Activated T-helper 2 cell treated with anti-CD3 and anti-CD28 coated beads, Interferon-gamma antibody, Interleukin-2, Interleukin-4, amounts not matched to agents 10 μg/mL and 5 μg/mL and 100 μg/mL, durations not matched to agents 14 hours and 24 hours and 36 hours (primary cell): Measurements from ENCODE around the gene SLC6A6. TPM values are rescaled to one million over a fixed set of nuclear protein-coding genes. Genes with fewer than 3 reads are reported as not detected.

Experiments
- DNase-seq: peaks from one replicate; pipeline ENCODE4 v3.0.0; 2021; ENCODE audit warnings: low spot score
- H3K27ac Mint-ChIP-seq: one replicate; pipeline ENCODE4 v1.8.0; 2021; ENCODE audit warnings: mixed read lengths
- H3K27me3 Mint-ChIP-seq: one replicate; pipeline ENCODE4 v1.8.0; 2021; ENCODE audit warnings: low read depth, mixed read lengths
- H3K36me3 Mint-ChIP-seq: one replicate; pipeline ENCODE4 v1.8.0; 2021; ENCODE audit warnings: low read depth, mixed read lengths
- H3K4me1 Mint-ChIP-seq: one replicate; pipeline ENCODE4 v1.8.0; 2021; ENCODE audit warnings: low read depth, mixed read lengths
- H3K4me3 Mint-ChIP-seq: one replicate; pipeline ENCODE4 v1.8.0; 2021; ENCODE audit warnings: low read depth, mild to moderate bottlenecking, moderate library complexity, mixed read lengths
- H3K9me3 Mint-ChIP-seq: one replicate; pipeline ENCODE4 v1.8.0; 2021; ENCODE audit warnings: mixed read lengths
- intact Hi-C: fragments of 100-400 bp; cut with micrococcal nuclease; formaldehyde crosslinking; loops from one replicate; pipeline ENCODE4 v1.15.1; 2023
- total RNA-seq: library from RNA; stranded (reverse); gene quantifications from 2 replicates; pipeline ENCODE4 v1.2.3, GENCODE V29; 2022

Gene SLC6A6
- total RNA-seq, 1 donor from 2014 or later = 55.8 TPM

DNA sequence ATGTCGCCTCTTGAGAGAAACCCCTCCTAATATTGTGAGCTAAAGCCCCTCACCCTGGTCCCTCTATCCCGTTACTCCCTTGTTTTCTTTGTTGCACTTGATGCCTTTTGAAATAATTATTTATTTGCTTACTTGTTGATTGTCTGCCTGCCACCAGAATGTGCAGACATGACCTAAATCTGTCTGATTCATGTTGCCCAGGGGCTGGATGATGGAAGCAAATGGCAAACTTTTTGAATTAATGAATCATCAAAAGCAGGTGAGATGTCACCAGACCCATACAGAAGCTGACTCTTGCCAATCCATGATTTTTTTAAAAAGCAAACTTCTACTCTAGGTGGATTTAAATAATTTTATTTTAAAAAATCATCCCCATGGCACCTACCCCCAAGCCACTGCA lies 88.4 kb downstream of the SLC6A6 start:
- Mint-ChIP-seq H3K9me3 (no peaks in the 10 kb centered on the region), H3K4me3 (no peak overlapping the region), H3K36me3 (peaks cover 3% of the 10 kb centered on the region), H3K4me1 (no peaks in the 10 kb centered on the region), H3K27me3 (no peaks in the 10 kb centered on the region), H3K27ac (no peak overlapping the region)
- intact Hi-C loops = no loop called here
- DNase-seq = no peak

DNA sequence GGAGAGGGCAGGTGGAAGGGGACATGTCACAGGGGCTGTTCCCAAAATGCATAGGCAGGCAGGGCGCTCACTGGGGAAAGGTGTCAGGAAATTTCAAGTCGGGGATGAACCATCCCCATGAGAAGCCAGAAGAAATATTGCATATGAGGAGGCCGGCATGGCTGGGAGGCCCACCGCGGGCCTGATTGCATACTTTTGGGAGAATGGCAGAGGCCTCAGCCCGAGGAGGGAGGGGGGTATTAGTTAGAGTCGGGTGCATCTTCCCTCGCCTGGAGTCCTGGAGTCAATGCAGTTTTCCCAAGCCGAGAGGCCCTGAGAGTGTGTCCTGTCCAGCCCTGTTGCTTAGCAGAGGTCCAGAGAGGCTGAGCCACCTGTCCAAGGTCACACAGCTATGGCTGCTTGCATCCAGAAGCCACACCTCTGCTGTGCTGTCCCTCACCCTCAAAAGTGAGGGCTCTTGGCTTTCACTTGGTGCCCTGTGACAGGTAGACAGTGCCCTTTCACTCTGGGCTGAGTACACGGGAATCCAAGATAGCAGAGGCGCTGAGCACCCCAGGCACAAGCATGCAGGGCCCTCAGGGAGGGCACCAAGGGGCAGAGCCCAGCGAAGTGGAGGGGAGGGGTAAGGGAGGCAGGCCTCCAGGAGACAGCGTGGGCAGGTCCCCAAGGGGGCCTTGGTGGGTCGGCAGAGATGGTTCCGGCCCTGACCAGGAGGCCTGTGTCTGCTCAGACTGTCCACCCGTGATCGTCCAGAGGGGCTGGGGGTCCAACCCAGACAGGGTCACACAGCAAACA lies 89.2 kb downstream of the SLC6A6 start:
- Mint-ChIP-seq H3K36me3 (peaks cover 3% of the 10 kb centered on the region), H3K27me3 (no peaks in the 10 kb centered on the region), H3K4me1 (no peaks in the 10 kb centered on the region), H3K4me3 (no peak overlapping the region), H3K27ac (no peak overlapping the region), H3K9me3 (no peaks in the 10 kb centered on the region)
- intact Hi-C loops = no loop called here
- DNase-seq = no peak

DNA sequence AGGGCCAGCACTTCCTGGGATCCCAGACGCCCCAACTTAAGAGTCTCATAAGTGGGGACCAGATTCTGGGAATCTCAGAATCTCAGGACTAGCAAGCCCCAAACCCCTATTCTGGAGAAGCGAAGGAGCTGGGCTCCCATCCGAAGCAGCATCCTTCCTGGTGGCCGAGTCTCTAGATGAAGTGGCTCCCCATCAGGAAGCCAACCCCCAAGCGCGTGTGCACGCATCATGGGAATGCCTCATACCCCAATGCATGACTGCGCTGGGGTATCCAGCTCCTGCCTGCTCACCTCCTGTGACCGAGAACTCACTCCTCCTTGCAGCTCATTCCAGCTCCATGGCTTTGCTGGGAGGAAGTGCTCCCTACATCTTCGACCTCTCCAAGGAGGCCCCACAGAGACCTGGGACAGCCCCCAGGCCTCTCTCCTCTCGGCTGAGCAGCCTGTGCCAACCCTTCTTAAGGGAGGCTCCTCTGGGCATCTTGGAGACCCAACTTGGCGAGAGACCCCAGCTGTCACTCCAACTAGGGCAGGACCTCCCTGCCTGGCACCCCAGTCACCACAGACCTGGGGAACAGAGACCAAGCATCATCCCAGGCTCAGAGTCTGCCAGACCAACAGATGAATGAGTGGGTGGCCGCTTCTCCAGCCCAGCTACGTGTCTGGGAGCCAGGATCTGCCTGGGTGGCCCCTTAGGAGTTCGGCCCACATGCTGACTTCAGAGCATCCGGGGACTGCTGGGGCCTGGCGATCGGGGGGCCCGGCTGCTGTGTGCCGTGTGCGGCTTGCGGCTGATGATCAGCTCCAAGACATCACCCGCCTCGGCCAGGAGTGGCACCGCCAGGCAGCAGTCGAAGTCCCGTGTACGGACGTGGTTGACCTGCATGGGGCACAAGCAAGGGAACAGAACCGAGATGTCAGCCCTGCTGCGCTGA lies 90.8 kb downstream of the SLC6A6 start:
- H3K4me1 Mint-ChIP-seq = no peaks in the 10 kb centered on the region
- no peak for DNase-seq
- no peak overlapping the region for H3K27ac Mint-ChIP-seq
- H3K9me3 Mint-ChIP-seq = no peaks in the 10 kb centered on the region
- no peaks in the 10 kb centered on the region for H3K36me3 Mint-ChIP-seq
- intact Hi-C loops = no loop called here
- no peaks in the 10 kb centered on the region for H3K27me3 Mint-ChIP-seq
- H3K4me3 Mint-ChIP-seq = no peak overlapping the region

DNA sequence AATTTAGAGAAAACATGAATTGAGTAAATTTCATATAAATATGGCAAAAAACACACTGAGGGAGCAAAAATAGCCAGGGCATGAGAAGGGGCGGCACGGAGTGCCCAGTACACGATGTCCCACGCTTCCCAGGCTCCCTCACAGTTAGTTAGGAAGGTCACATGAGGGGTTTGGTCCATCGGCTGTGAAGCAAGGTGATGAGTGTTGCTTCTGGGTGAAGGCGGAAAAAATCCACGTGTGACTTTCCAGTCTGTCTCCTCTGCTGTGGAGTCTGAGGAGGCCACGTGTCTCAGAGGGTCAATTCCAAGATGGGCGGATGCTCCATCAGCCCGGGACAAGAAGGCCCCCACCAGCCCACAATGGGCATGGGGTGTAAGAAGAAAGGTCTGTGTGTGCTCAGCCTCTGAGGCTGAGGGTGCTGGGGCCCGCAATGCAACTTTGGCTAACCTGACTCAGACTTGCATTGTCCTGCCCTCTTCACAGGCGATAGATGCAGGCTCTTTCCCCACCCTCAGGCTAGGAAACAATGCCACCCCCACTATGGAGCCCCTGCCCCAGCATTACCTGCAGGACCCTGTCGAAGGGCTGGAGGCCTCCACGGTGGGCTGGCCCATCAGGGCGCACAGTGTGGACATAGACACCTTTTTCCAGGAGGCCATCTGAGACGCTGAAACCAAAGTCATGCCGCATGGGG lies 92.0 kb downstream of the SLC6A6 start:
- Mint-ChIP-seq H3K4me3 (no peak overlapping the region), H3K9me3 (no peaks in the 10 kb centered on the region), H3K36me3 (no peaks in the 10 kb centered on the region), H3K27me3 (no peaks in the 10 kb centered on the region), H3K27ac (no peak overlapping the region), H3K4me1 (no peaks in the 10 kb centered on the region)
- no peak for DNase-seq
- intact Hi-C loops = no loop called here

DNA sequence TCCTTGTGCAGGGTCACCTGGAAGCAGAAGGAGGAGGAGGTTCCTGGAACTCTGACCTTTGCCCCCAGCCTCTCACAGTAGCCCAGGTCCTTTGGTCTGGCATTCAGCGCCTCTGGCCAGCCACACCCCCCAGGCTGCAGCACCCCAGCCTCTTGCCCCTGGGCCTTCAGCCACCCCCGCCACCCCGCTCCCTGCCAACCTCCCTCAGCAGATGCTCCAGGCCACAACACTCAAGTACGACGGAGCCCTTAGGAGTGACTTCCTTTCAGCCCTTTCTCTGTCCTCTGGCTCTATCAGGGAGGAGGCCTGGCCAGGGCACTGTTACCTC lies 92.5 kb downstream of the SLC6A6 start:
- Mint-ChIP-seq H3K4me3 (no peak overlapping the region), H3K9me3 (no peaks in the 10 kb centered on the region), H3K27me3 (peaks cover under 1% of the 10 kb centered on the region), H3K36me3 (no peaks in the 10 kb centered on the region), H3K27ac (no peak overlapping the region), H3K4me1 (no peaks in the 10 kb centered on the region)
- DNase-seq = no peak
- intact Hi-C loops = no loop called here

DNA sequence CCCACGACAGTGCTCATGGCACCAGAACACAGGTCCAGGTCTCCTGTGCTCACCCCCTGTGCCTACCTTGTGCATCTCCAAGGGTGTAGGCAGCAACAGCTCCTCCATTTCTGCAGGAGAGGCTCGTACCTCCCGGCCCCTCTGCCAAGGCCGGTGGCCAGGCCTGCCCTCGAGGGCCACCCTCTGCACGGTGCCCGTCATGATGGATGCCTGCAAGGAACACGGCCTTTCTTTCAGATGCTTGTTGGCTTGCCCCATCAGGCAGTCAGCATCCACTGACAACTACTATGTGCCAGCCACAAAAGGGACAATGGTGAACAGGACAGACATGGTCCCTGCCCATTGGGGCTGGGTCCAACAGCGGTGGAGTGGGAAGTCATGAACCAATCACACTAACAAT lies 93.9 kb downstream of the SLC6A6 start:
- H3K36me3 Mint-ChIP-seq = no peaks in the 10 kb centered on the region

DNA sequence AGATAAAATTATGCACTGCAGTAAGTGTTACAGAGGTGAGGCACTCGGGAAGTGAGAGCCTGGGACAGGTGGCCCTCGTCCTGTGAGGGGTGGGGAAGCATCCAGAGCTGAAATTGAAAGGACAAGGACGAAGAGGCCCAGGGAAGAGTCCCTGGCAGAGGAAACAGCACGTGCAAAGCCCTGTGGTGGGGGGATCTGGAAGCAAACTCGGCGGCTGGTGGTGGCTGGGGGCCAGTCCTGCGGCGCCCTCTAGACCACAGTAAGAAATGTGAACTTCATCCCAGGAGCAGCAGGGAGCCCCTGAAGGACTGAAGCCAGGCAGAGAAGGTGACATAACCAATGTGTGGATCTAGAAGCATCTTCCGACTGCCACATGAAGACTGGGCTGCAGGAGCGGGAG lies 94.9 kb downstream of the SLC6A6 start:
- peaks cover 5% of the 10 kb centered on the region for H3K27me3 Mint-ChIP-seq
- H3K4me1 Mint-ChIP-seq = no peaks in the 10 kb centered on the region
- no peak for DNase-seq
- H3K4me3 Mint-ChIP-seq = no peak overlapping the region
- H3K9me3 Mint-ChIP-seq = peaks cover 16% of the 10 kb centered on the region
- H3K27ac Mint-ChIP-seq = no peak overlapping the region
- H3K36me3 Mint-ChIP-seq = no peaks in the 10 kb centered on the region
- intact Hi-C loops = no loop called here

More for the DNA sequence above, 93.9 kb downstream of the SLC6A6 start:
- intact Hi-C loops = no loop called here
- H3K4me1 Mint-ChIP-seq = no peaks in the 10 kb centered on the region
- no peak overlapping the region for H3K4me3 Mint-ChIP-seq
- DNase-seq = no peak
- peaks cover 5% of the 10 kb centered on the region for H3K27me3 Mint-ChIP-seq
- H3K9me3 Mint-ChIP-seq = peaks cover 7% of the 10 kb centered on the region
- no peak overlapping the region for H3K27ac Mint-ChIP-seq

DNA sequence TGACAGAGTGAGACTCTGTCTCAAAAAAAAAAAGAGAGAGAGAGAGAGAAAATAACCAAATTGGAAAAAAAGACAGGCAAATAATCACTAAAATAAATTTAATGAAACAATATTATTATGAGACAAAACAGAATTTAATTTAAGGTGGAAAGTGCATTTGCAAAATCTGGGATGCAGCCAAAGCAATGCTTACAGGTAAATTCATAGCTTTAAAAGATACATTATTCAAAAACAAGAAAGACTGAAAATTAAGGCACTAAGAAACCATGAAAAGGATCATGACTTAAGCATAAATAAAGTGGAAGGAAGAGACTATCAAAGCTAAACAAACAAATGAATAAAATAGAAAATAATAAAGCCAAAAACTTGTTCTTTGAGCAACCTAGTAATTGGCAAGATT lies 100.1 kb downstream of the SLC6A6 start:
- H3K4me1 Mint-ChIP-seq = no peaks in the 10 kb centered on the region
- H3K27ac Mint-ChIP-seq = no peak overlapping the region
- H3K9me3 Mint-ChIP-seq = peaks cover 26% of the 10 kb centered on the region
- H3K36me3 Mint-ChIP-seq = no peaks in the 10 kb centered on the region
- H3K27me3 Mint-ChIP-seq = peaks cover 5% of the 10 kb centered on the region
- intact Hi-C loops = no loop called here
- H3K4me3 Mint-ChIP-seq = no peak overlapping the region
- no peak for DNase-seq

DNA sequence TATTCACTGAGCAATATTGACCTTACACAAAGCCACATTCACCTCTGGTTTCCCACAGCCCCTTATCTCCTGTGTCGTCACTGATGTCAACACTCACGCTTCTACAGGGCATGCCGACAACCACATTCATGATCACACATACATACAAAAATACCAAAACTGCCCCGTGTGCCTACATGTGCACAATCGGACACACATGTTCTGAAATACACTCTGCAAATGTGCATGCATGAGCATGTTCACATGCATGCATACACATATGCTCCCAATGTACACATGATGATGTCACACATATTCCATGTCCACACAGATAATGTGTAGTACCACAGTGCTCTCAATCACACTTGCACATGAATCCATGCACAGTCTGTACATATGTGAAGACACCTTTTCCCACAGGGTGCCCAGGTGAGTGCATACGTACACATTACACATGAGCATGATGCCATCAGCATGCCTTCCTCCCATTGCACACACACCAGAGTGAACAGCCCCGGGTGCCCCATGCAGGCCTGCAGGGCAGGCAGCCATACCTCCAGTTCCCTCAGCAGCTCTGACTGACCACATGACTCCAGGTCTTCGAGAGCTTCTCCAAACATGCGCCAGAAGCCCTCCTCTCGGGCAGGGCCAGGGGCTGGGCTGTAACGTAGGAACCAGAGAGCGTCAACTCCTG lies 100.8 kb downstream of the SLC6A6 start:
- DNase-seq = no peak
- intact Hi-C loops = no loop called here
- H3K27me3 Mint-ChIP-seq = peaks cover 5% of the 10 kb centered on the region
- no peak overlapping the region for H3K27ac Mint-ChIP-seq
- H3K4me3 Mint-ChIP-seq = no peak overlapping the region
- H3K4me1 Mint-ChIP-seq = no peaks in the 10 kb centered on the region
- H3K9me3 Mint-ChIP-seq = peaks cover 26% of the 10 kb centered on the region
- H3K36me3 Mint-ChIP-seq = no peaks in the 10 kb centered on the region

DNA sequence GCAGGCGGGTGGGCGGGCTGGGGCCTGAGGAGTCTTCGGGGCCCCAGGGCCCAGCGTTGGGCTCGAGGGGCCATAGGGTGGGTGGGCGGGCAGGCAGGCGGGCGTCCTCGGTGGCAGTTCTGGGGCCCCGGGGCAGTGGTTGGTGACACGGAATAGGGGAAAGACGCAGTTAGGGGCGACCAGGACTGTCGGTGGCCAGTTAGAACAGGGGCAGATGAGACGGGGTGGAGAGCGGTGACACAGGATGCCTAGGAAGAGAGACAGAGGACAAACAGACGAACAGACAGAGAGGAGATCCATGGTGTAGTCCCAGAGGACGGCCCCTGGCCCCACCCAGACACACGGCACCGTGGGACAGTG lies 101.3 kb downstream of the SLC6A6 start:
- no peaks in the 10 kb centered on the region for H3K36me3 Mint-ChIP-seq
- intact Hi-C loops = no loop called here

DNA sequence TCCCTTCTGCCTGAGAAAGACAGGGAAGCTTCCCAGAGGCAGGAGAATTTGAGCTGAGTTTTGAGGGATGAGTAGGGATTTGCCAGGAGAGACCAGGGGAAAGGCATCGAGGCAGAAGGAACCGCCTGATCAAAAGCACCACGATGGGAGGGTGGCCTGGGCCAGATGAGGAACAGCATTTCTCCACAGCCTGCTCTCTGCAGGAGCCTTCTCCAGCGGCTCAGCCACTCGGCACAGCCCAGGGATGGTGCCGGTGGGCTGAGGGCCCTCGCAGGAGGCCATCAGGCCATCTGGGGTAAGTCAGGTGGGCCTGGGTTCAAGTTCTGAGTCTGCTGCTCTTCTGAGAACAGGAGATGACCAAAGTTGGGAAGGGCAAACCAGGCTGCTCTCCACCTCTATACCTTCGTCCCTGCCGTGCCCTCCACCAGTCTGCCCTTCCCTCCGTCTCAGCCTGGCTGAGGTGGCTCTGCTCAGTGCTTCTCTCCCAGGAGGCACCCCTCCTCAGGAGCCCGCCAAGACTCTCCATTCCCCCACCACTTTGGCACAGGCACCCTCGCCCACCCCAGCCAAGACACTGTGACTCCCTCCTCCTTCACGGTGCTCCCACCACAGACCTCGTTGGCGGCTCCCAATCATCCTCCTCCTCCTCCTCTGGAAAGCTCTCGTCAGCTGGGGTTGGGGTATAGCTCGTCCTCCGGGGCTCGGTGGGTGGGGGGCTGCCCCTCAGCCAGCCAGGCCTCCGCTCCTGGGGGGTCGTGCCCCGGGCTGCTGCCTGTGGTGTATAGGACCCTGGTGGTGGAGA lies 102.8 kb downstream of the SLC6A6 start:
- no peak overlapping the region for H3K27ac Mint-ChIP-seq

More for the DNA sequence above, 101.3 kb downstream of the SLC6A6 start:
- no peak overlapping the region for H3K4me3 Mint-ChIP-seq
- H3K27me3 Mint-ChIP-seq = peaks cover 5% of the 10 kb centered on the region
- H3K9me3 Mint-ChIP-seq = peaks cover 26% of the 10 kb centered on the region
- H3K27ac Mint-ChIP-seq = no peak overlapping the region
- DNase-seq = no peak
- no peaks in the 10 kb centered on the region for H3K4me1 Mint-ChIP-seq

More for the DNA sequence above, 102.8 kb downstream of the SLC6A6 start:
- Mint-ChIP-seq H3K27me3 (peaks cover 1% of the 10 kb centered on the region), H3K4me1 (no peaks in the 10 kb centered on the region), H3K4me3 (no peak overlapping the region), H3K36me3 (no peaks in the 10 kb centered on the region), H3K9me3 (peaks cover 26% of the 10 kb centered on the region)
- DNase-seq = no peak
- intact Hi-C loops = no loop called here
